ENCODE data around the gene LAMA2.

GRCh38 chr6:129368076-129368475 is 485.1 kb downstream of the LAMA2 start:
- TF ChIP-seq CTCF (IDR thresholded peaks at IDR 0.05): no peak
- no peak for TF ChIP-seq POLR2A (IDR thresholded peaks at IDR 0.05)

Measured in uterus (tissue), 2 donors.